IMR-90 (cell line): Measurements from ENCODE around the gene ELMOD3. TPM values are rescaled to one million over a fixed set of nuclear protein-coding genes. Genes with fewer than 3 reads are reported as not detected.

Experiments used
- ATAC-seq: fragments of 200-7000 bp; cut with Tn5 transposase; 2 replicates; pipeline ENCODE4 v1.9.1; 2020; ENCODE audit warnings: low read depth, mild to moderate bottlenecking, moderate library complexity
- BruUV-seq: library from RNA; stranded (reverse); fragments of 400-500 nt; replicated peaks from 2 replicates; lab custom pipeline; 2021; lab: Mats Ljungman, UMichigan
- CTCF ChIA-PET: fragments of 300-600 bp; formaldehyde crosslinking; extraction: SDS; loops from one replicate; lab custom pipeline; 2021; ENCODE audit warnings: antibody characterized with exemption; lab: Yijun Ruan, JAX
- POLR2A ChIA-PET: fragments of 300-600 bp; sonication (Branson Sonifier 250); formaldehyde crosslinking; loops from one replicate; lab custom pipeline; 2022; ENCODE audit warnings: antibody characterized with exemption; ENCODE audit not compliant: unreplicated experiment; lab: Charles Lee
- DNase-seq: peaks from one replicate; pipeline ENCODE4 v3.0.0; 2013
- H2AFZ ChIP-seq: replicated peaks from 2 replicates; pipeline ENCODE3; 2013; ENCODE audit warnings: low read length, mild to moderate bottlenecking; ENCODE audit not compliant: poor library complexity
- H2AK5ac ChIP-seq: 2 replicates; pipeline ENCODE4 v1.6.1; 2013; ENCODE audit warnings: low read depth, low read length, inconsistent platforms
- H2AK9ac ChIP-seq: replicated peaks from 2 replicates; pipeline ENCODE3; 2013; ENCODE audit warnings: mild to moderate bottlenecking, low read depth, low read length, moderate library complexity; ENCODE audit not compliant: poor library complexity
- H2BK120ac ChIP-seq: 2 replicates; pipeline ENCODE4 v1.6.1; 2013; ENCODE audit warnings: low read depth, low read length, inconsistent platforms
- H2BK15ac ChIP-seq: 3 replicates; pipeline ENCODE4 v1.6.1; 2013; ENCODE audit warnings: low read depth, low read length, inconsistent platforms
- H2BK20ac ChIP-seq: 2 replicates; pipeline ENCODE4 v1.6.1; 2013; ENCODE audit warnings: low read depth, mild to moderate bottlenecking, inconsistent platforms, low read length, moderate library complexity
- H2BK5ac ChIP-seq: 2 replicates; pipeline ENCODE4 v1.6.1; 2013; ENCODE audit warnings: mild to moderate bottlenecking, low read depth, low read length, inconsistent platforms; ENCODE audit not compliant: poor library complexity, severe bottlenecking
- H3K14ac ChIP-seq: replicated peaks from 2 replicates; pipeline ENCODE4 v1.6.1; 2013; ENCODE audit warnings: low read depth, low read length, inconsistent platforms
- H3K18ac ChIP-seq: 2 replicates; pipeline ENCODE4 v1.6.1; 2013; ENCODE audit warnings: low read depth, low read length, control low read depth
- H3K23ac ChIP-seq: 2 replicates; pipeline ENCODE4 v1.6.1; 2013; ENCODE audit warnings: low read depth, low read length, inconsistent platforms
- H3K27ac ChIP-seq: 2 replicates; pipeline ENCODE4 v1.5.1; 2013; ENCODE audit warnings: mild to moderate bottlenecking, control low read depth, low read length; ENCODE audit not compliant: insufficient read depth
- H3K27me3 ChIP-seq: 2 replicates; pipeline ENCODE4 v1.6.1; 2013; ENCODE audit warnings: low read length; ENCODE audit not compliant: control insufficient read depth, insufficient read depth
- H3K36me3 ChIP-seq: 2 replicates; pipeline ENCODE4 v1.6.1; 2013; ENCODE audit warnings: low read length, mixed read lengths; ENCODE audit not compliant: control insufficient read depth, insufficient read depth
- H3K4ac ChIP-seq: 2 replicates; pipeline ENCODE4 v1.6.1; 2013; ENCODE audit warnings: low read depth, low read length, inconsistent platforms
- H3K4me1 ChIP-seq: 2 replicates; pipeline ENCODE4 v1.6.1; 2013; ENCODE audit warnings: low read length, mixed read lengths; ENCODE audit not compliant: control insufficient read depth, insufficient read depth
- H3K4me2 ChIP-seq: 2 replicates; pipeline ENCODE4 v1.6.1; 2013; ENCODE audit warnings: low read depth, mild to moderate bottlenecking, control low read depth, low read length, moderate library complexity
- H3K4me3 ChIP-seq: 2 replicates; pipeline ENCODE4 v1.5.1; 2013; ENCODE audit warnings: low read depth, mild to moderate bottlenecking, control low read depth, low read length, moderate library complexity; ENCODE audit not compliant: insufficient read depth
- H3K56ac ChIP-seq: 2 replicates; pipeline ENCODE4 v1.6.1; 2013; ENCODE audit warnings: low read length, inconsistent platforms; ENCODE audit not compliant: insufficient read depth; ENCODE audit errors: extremely low read depth
- H3K79me1 ChIP-seq, 2 experiments: 2 replicates each; pipeline ENCODE4 v1.6.1; 2013; ENCODE audit warnings: low read length in 2 of 2, inconsistent platforms in 1 of 2, low read depth in 1 of 2
- H3K9ac ChIP-seq: 2 replicates; pipeline ENCODE4 v1.6.1; 2013; ENCODE audit warnings: low read depth, low read length, control low read depth
- H3K9me1 ChIP-seq: 2 replicates; pipeline ENCODE4 v1.6.1; 2013; ENCODE audit warnings: low read length, inconsistent platforms; ENCODE audit not compliant: insufficient read depth
- H3K9me3 ChIP-seq: 2 replicates; pipeline ENCODE4 v1.6.1; 2013; ENCODE audit warnings: low read length; ENCODE audit not compliant: control insufficient read depth, insufficient read depth
- H4K20me1 ChIP-seq: 2 replicates; pipeline ENCODE4 v1.6.1; 2013; ENCODE audit warnings: low read length, inconsistent platforms; ENCODE audit not compliant: insufficient read depth
- H4K5ac ChIP-seq: 2 replicates; pipeline ENCODE4 v1.6.1; 2013; ENCODE audit warnings: mild to moderate bottlenecking, low read depth, low read length, control low read depth
- H4K8ac ChIP-seq, 2 experiments: 2 replicates each; pipeline ENCODE4 v1.6.1; 2013; ENCODE audit warnings: low read depth in 2 of 2, low read length in 2 of 2, control low read depth in 1 of 2, inconsistent platforms in 1 of 2
- H4K91ac ChIP-seq: 2 replicates; pipeline ENCODE4 v1.6.1; 2013; ENCODE audit warnings: low read depth, low read length, inconsistent platforms; ENCODE audit not compliant: insufficient read depth
- BHLHE40 ChIP-seq: fragments of 150-350 bp; IDR thresholded peaks from 2 replicates; pipeline ENCODE4 v1.6.1; 2016; ENCODE audit warnings: mild to moderate bottlenecking, low read depth, low read length
- CEBPB ChIP-seq: IDR thresholded peaks from 2 replicates; pipeline ENCODE4 v1.6.1; 2012; ENCODE audit warnings: low read depth, low read length, improper control_type of control experiment
- CHD1 ChIP-seq: IDR thresholded peaks from 2 replicates; pipeline ENCODE4 v1.6.1; 2012; ENCODE audit warnings: low read depth, low read length, improper control_type of control experiment
- CTCF ChIP-seq: conservative IDR thresholded peaks from 2 replicates; pipeline ENCODE4 v1.5.1; 2012; ENCODE audit warnings: mild to moderate bottlenecking, low read depth, low read length, improper control_type of control experiment
- ELK1 ChIP-seq: fragments of 150-350 bp; IDR thresholded peaks from 2 replicates; pipeline ENCODE4 v1.6.1; 2016; ENCODE audit warnings: low read depth, mild to moderate bottlenecking, low read length, moderate library complexity, borderline replicate concordance
- FOS ChIP-seq: fragments of 150-350 bp; IDR thresholded peaks from 2 replicates; pipeline ENCODE4 v1.6.1; 2016; ENCODE audit warnings: low read depth, low read length
- MAFK ChIP-seq: IDR thresholded peaks from 2 replicates; pipeline ENCODE4 v1.6.1; 2012; ENCODE audit warnings: low read depth, low read length, improper control_type of control experiment
- MAZ ChIP-seq: IDR thresholded peaks from 2 replicates; pipeline ENCODE4 v1.6.1; 2012; ENCODE audit warnings: low read depth, mild to moderate bottlenecking, low read length, improper control_type of control experiment, moderate library complexity, borderline replicate concordance
- MXI1 ChIP-seq: IDR thresholded peaks from 2 replicates; pipeline ENCODE4 v1.6.1; 2012; ENCODE audit warnings: low read depth, mild to moderate bottlenecking, low read length, moderate library complexity, borderline replicate concordance
- NFE2L2 ChIP-seq: fragments of 150-350 bp; IDR thresholded peaks from 2 replicates; pipeline ENCODE4 v1.6.1; 2016; ENCODE audit warnings: low read depth, mild to moderate bottlenecking, low read length
- POLR2A ChIP-seq: IDR thresholded peaks from 2 replicates; pipeline ENCODE4 v1.6.1; 2012; ENCODE audit warnings: mild to moderate bottlenecking, low read depth, low read length
- RAD21 ChIP-seq: IDR thresholded peaks from 2 replicates; pipeline ENCODE4 v1.6.1; 2012; ENCODE audit warnings: low read length, improper control_type of control experiment
- RCOR1 ChIP-seq: IDR thresholded peaks from 2 replicates; pipeline ENCODE4 v1.6.1; 2012; ENCODE audit warnings: mild to moderate bottlenecking, low read length, improper control_type of control experiment; ENCODE audit not compliant: insufficient replicate concordance
- RFX5 ChIP-seq: IDR thresholded peaks from 2 replicates; pipeline ENCODE4 v1.8.0; 2012; ENCODE audit warnings: low read depth, mild to moderate bottlenecking, low read length, moderate library complexity
- SMC3 ChIP-seq: fragments of 150-350 bp; IDR thresholded peaks from 2 replicates; pipeline ENCODE4 v1.6.1; 2016; ENCODE audit warnings: low read depth, mild to moderate bottlenecking, antibody characterized with exemption, low read length, moderate library complexity
- USF2 ChIP-seq: fragments of 150-350 bp; IDR thresholded peaks from 2 replicates; pipeline ENCODE4 v1.6.1; 2017; ENCODE audit warnings: mild to moderate bottlenecking, antibody characterized with exemption, low read length, low read depth
- WGBS, 2 experiments: methylation state at CpG; one replicate each; pipeline versions ENCODE4 v1.1.5 to v1.1.7; 2013; ENCODE audit warnings: missing lambda C conversion rate in 2 of 2; ENCODE audit not compliant: insufficient read length in 1 of 2; ENCODE audit errors: extremely low coverage in 2 of 2; 5-methylcytosine and 5-hydroxymethylcytosine counted together
- dilution Hi-C: fragments of 300-500 bp; cut with HindIII; formaldehyde crosslinking; loops from one replicate; pipeline ENCODE4 v1.14.3; 2018; ENCODE audit warnings: low sequenced_read_pairs; ENCODE audit not compliant: unreplicated experiment
- in situ Hi-C: fragments of 300-500 bp; cut with MboI; formaldehyde crosslinking; loops from 3 replicates; pipeline ENCODE4 v1.14.3; 2019; ENCODE audit warnings: low sequenced_read_pairs, inconsistent platforms, mixed read lengths
- intact Hi-C: fragments of 100-400 bp; cut with micrococcal nuclease; formaldehyde crosslinking; loops from 2 replicates; pipeline ENCODE4 v1.10.0; 2022
- polyA plus RNA-seq, 3 experiments: library from polyadenylated mRNA; depleted of rRNA; stranded (reverse); fragments of >200 nt; gene quantifications; 2 replicates each; pipeline ENCODE4 v1.2.3, GENCODE V29; 2012; ENCODE audit warnings: low replicate concordance in 1 of 3
- total RNA-seq: library from RNA; depleted of rRNA; stranded (reverse); fragments of >200 nt; gene quantifications from 2 replicates; pipeline ENCODE4 v1.2.3, GENCODE V29; 2012

The ELMOD3 gene
- total and polyA plus RNA-seq, 2 of the 4 experiments (the other 2 are of a cell fraction) = 13.1 to 20.7 TPM

- no peak overlapping the region for H3K4me3 ChIP-seq
- intact Hi-C loops (no loop called here), in situ Hi-C loops (no loop called here), dilution Hi-C loops (no loop called here)
- H3K14ac ChIP-seq = no peak overlapping the region
- WGBS, 2 experiments = no CpG with 5 or more reads among the region's 2 CpGs
- H3K27ac ChIP-seq = no peak overlapping the region
- H2BK120ac ChIP-seq = no peak overlapping the region
- H3K18ac ChIP-seq = no peak overlapping the region
- no peak overlapping the region for H3K9ac ChIP-seq
- no peak overlapping the region for H3K4me2 ChIP-seq
- H4K5ac ChIP-seq = no peak overlapping the region
- BruUV-seq = TSS peak; percentile 49
- no peaks in the 10 kb centered on the region for H4K20me1 ChIP-seq
- CTCF ChIA-PET = no interaction called here
- no peak overlapping the region for H3K56ac ChIP-seq
- no peak overlapping the region for H2AK9ac ChIP-seq
- H2AFZ ChIP-seq = no peak overlapping the region
- no peak overlapping the region for H2BK5ac ChIP-seq
- peaks cover 35 to 54% of the 10 kb centered on the region in 2 experiments for H3K79me1 ChIP-seq
- H4K8ac ChIP-seq = no peak overlapping the region
- POLR2A ChIA-PET = no interaction called here
- no peak overlapping the region for H2BK15ac ChIP-seq
- no peak for ATAC-seq
- no peaks in the 10 kb centered on the region for H3K27me3 ChIP-seq
- H3K23ac ChIP-seq = no peak overlapping the region
- no peak for TF ChIP-seq CEBPB
- no peak for TF ChIP-seq NFE2L2
- TF ChIP-seq CHD1 = no peak
- TF ChIP-seq RFX5 = no peak
- TF ChIP-seq RCOR1 = no peak
- TF ChIP-seq MAFK = no peak
- TF ChIP-seq USF2 = no peak
- no peak for TF ChIP-seq RAD21
- no peak for TF ChIP-seq MXI1
- no peak for TF ChIP-seq ELK1
- no peak for TF ChIP-seq SMC3
- no peak for TF ChIP-seq FOS
- TF ChIP-seq CTCF = no peak
- TF ChIP-seq BHLHE40 = no peak
- no peak for TF ChIP-seq POLR2A
- TF ChIP-seq MAZ = no peak
- no peak overlapping the region for H2AK5ac ChIP-seq
- H3K36me3 ChIP-seq = peaks cover 17% of the 10 kb centered on the region
- H4K91ac ChIP-seq = no peak overlapping the region
- no peaks in the 10 kb centered on the region for H3K9me3 ChIP-seq
- H3K9me1 ChIP-seq = peaks cover 16% of the 10 kb centered on the region
- no peak for DNase-seq
- H3K4ac ChIP-seq = no peak overlapping the region
- peaks cover 6% of the 10 kb centered on the region for H3K4me1 ChIP-seq
- no peak overlapping the region for H2BK20ac ChIP-seq
Observed at GRCh38 chr2:85356186-85356585, 1.6 kb downstream of the ELMOD3 start.
